Endothelial cell (in vitro differentiated cells): ENCODE data around the gene CXCL10. TPM values are rescaled to one million over a fixed set of nuclear protein-coding genes. Genes with fewer than 3 reads are reported as not detected.

Experiments used
- DNase-seq: peaks from one replicate; pipeline ENCODE4 v3.0.0; 2021; ENCODE audit warnings: low spot score
- H3K27ac Mint-ChIP-seq: one replicate; pipeline ENCODE4 v1.8.0; 2021; ENCODE audit warnings: mixed read lengths, inconsistent platforms; ENCODE audit not compliant: unreplicated experiment
- H3K27me3 Mint-ChIP-seq: one replicate; pipeline ENCODE4 v1.8.0; 2021; ENCODE audit warnings: mild to moderate bottlenecking, moderate library complexity, mixed read lengths, inconsistent platforms; ENCODE audit not compliant: unreplicated experiment
- H3K36me3 Mint-ChIP-seq: one replicate; pipeline ENCODE4 v1.8.0; 2021; ENCODE audit warnings: mild to moderate bottlenecking, low read depth, mixed read lengths, inconsistent platforms; ENCODE audit not compliant: unreplicated experiment
- H3K4me1 Mint-ChIP-seq: one replicate; pipeline ENCODE4 v1.8.0; 2021; ENCODE audit warnings: mild to moderate bottlenecking, mixed read lengths, inconsistent platforms; ENCODE audit not compliant: unreplicated experiment
- H3K4me3 Mint-ChIP-seq: one replicate; pipeline ENCODE4 v1.8.0; 2021; ENCODE audit warnings: mild to moderate bottlenecking, mixed read lengths, inconsistent platforms; ENCODE audit not compliant: unreplicated experiment
- H3K9me3 Mint-ChIP-seq: one replicate; pipeline ENCODE4 v1.8.0; 2021; ENCODE audit warnings: mixed read lengths, inconsistent platforms; ENCODE audit not compliant: unreplicated experiment
- CTCF ChIP-seq: fragments of 200-600 bp; sonication (generic); IDR thresholded peaks from one replicate; pipeline ENCODE4 v1.5.0; 2021; ENCODE audit warnings: antibody characterized with exemption; ENCODE audit not compliant: unreplicated experiment
- long read RNA-seq: library from polyadenylated mRNA; unstranded; transcript quantifications from one replicate; pipeline ENCODE4 v2.0.0, GENCODE V29; 2020; ENCODE audit not compliant: unreplicated experiment
- total RNA-seq: library from RNA; stranded (reverse); fragmentation: NEBNext Ultra II Directional; extraction: Animal tissue kit (Norgen Biotek cat#: 25700); gene quantifications from one replicate; pipeline ENCODE4 v1.2.1, GENCODE V29; 2021; ENCODE audit not compliant: unreplicated experiment

CXCL10 gene
- total RNA-seq: not detected
- long read RNA-seq: 0 reads

GRCh38 chr4:76023389-76023788 lies at the start of gene CXCL10:
Gene CXCL10 (minus strand): TSS chr4:76023497. CDS start chr4:76023431, 66 bp downstream.
- Mint-ChIP-seq H3K9me3 (no peaks in the 10 kb centered on the region), H3K27me3 (peaks cover 2% of the 10 kb centered on the region), H3K27ac (no peak within 1 kb of the TSS), H3K4me1 (no peaks in the 10 kb centered on the region), H3K4me3 (no peak within 1 kb of the TSS), H3K36me3 (no peaks in the 10 kb centered on the region)
- DNase-seq: no peak
- no peak for TF ChIP-seq CTCF

- Mint-ChIP-seq H3K27me3 (no peaks in the 10 kb centered on the region), H3K27ac (no peak overlapping the region), H3K4me3 (no peak overlapping the region), H3K4me1 (no peaks in the 10 kb centered on the region), H3K9me3 (no peaks in the 10 kb centered on the region), H3K36me3 (no peaks in the 10 kb centered on the region)
- no peak for DNase-seq
- TF ChIP-seq CTCF: no peak
Observed at GRCh38 chr4:76072760-76073159, 49.5 kb upstream of the CXCL10 start.

GRCh38 chr4:76067652-76068286 lies 44.5 kb upstream of the CXCL10 start:
- peak; percentile 76 for DNase-seq
- Mint-ChIP-seq H3K4me1 (no peaks in the 10 kb centered on the region), H3K36me3 (peaks cover 5% of the 10 kb centered on the region), H3K9me3 (no peaks in the 10 kb centered on the region), H3K27ac (no peak overlapping the region), H3K27me3 (no peaks in the 10 kb centered on the region), H3K4me3 (no peak overlapping the region)
- TF ChIP-seq CTCF: peak; percentile 84

GRCh38 chr4:76066546-76066945 lies 43.2 kb upstream of the CXCL10 start:
- H3K9me3 Mint-ChIP-seq: no peaks in the 10 kb centered on the region
- TF ChIP-seq CTCF: no peak
- H3K36me3 Mint-ChIP-seq: peaks cover 5% of the 10 kb centered on the region
- no peaks in the 10 kb centered on the region for H3K27me3 Mint-ChIP-seq
- no peak overlapping the region for H3K4me3 Mint-ChIP-seq
- no peaks in the 10 kb centered on the region for H3K4me1 Mint-ChIP-seq
- no peak overlapping the region for H3K27ac Mint-ChIP-seq
- no peak for DNase-seq

GRCh38 chr4:76061982-76062381 lies 38.7 kb upstream of the CXCL10 start:
- DNase-seq: no peak
- Mint-ChIP-seq H3K27me3 (no peaks in the 10 kb centered on the region), H3K36me3 (peaks cover 5% of the 10 kb centered on the region), H3K4me1 (no peaks in the 10 kb centered on the region), H3K4me3 (no peak overlapping the region), H3K27ac (no peak overlapping the region), H3K9me3 (no peaks in the 10 kb centered on the region)
- no peak for TF ChIP-seq CTCF
